Medulla oblongata (tissue), 1 donor: Measurements from ENCODE around the gene LRP11.
"Not testable (repeated sequence)": the region's sequence is repeated elsewhere in the genome, so short reads cannot be mapped to it uniquely, and the experiment has no call there.

ENCODE experiments used
- DNase-seq: peaks from one replicate; pipeline ENCODE4 v3.0.0-alpha.2; 2015; ENCODE audit errors: extremely low spot score

LRP11 gene

GRCh38 chr6:149851461-149852110 is 12.6 kb downstream of the LRP11 start:
- no peak for DNase-seq

DNA sequence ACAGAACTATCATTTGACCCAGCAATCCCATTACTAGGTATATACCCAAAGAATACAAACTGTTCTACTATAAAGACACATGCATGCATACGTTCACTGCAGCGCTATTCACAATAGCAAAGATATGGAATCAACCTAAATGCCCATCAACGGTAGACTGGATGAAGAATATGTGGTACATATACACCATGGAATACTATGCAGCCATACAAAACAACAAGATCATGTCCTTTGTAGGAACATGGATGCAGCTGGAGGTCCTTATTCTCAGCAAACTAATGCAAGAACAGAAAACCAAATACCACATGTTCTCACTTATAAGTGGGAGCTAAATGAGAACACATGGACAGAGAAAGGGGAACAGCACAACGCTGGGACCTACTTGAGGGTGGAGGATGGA is 15.8 kb downstream of the LRP11 start:
- DNase-seq, result not testable (repeated sequence)

- DNase-seq, result no peak
Measured at GRCh38 chr6:149847939-149848267, 16.3 kb downstream of the LRP11 start.

GRCh38 chr6:149846321-149846720 is 17.8 kb downstream of the LRP11 start:
- no peak for DNase-seq

GRCh38 chr6:149845549-149845948 is 18.6 kb downstream of the LRP11 start:
- DNase-seq, result no peak

DNA sequence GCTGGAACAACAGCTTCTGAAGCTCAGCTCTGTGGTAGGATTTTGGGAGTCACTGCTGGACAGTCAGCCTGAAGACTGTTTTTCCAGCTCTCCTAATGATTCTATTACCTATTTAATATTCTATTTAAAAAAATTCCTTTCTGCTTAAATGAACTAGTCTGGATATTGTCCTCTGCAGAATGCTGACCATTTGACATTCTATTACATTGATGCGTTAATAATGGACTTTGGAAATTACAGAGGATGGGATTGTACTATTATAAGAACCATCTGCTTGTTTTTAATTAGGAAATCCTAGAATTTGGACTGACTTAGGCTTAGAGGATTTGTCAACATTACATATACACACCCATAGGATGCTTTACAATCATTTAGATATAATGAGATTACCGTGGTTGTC is 19.7 kb downstream of the LRP11 start:
- no peak for DNase-seq

GRCh38 chr6:149844036-149844435 is 20.1 kb downstream of the LRP11 start:
- not testable (repeated sequence) for DNase-seq

GRCh38 chr6:149843051-149843633 is 21.0 kb downstream of the LRP11 start:
- no peak for DNase-seq

GRCh38 chr6:149842331-149842730 is 21.8 kb downstream of the LRP11 start:
- DNase-seq, result no peak

- peak; percentile 41 for DNase-seq
Measured at GRCh38 chr6:149840345-149841075, 23.6 kb downstream of the LRP11 start.

GRCh38 chr6:149834513-149835481 is 29.4 kb downstream of the LRP11 start:
- DNase-seq, result peak; percentile 88

DNA sequence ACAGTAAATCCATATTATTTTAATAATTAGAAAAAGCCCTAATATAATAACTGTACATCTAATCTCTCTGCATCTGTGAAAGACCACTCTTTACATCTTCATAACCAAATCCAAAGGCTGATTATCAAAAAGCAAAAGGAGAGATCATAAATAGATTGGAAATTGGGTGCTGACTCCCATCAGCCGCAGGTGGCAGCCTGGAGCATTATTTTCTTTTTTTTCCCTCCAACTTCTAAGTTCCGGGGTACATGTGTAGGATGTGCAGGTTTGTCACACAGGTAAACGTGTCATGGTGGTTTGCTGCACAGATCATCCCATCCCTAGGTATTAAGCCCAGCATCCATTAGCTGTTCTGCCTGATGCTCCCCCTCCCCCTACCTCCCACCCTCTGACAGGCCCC is 30.5 kb downstream of the LRP11 start:
- DNase-seq, result no peak

- peak; percentile 86 for DNase-seq
Measured at GRCh38 chr6:149831308-149831820, 32.8 kb downstream of the LRP11 start.

GRCh38 chr6:149830731-149831307 is 33.3 kb downstream of the LRP11 start:
- DNase-seq, result peak; percentile 51

GRCh38 chr6:149825292-149825691 is 38.9 kb downstream of the LRP11 start:
- no peak for DNase-seq

DNA sequence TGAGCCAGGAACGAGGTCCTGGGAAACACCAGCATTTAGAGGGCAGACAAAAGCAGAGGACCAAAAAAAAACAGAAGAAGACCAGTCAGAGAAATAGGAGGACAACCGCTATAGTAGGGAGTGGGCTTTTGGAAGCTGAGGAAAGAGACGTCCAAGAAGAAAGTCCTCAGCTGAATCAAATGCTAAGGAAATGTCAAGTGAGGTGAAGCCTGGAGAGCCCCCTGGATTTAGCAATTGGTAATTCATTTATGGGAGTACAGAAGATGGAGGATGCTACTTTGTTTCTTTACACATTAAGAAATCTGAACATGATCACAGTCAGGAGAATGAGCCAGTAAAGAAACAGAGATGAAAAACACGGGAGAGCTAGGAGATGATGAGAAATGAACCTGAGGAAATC is 41.1 kb downstream of the LRP11 start:
- no peak for DNase-seq

DNA sequence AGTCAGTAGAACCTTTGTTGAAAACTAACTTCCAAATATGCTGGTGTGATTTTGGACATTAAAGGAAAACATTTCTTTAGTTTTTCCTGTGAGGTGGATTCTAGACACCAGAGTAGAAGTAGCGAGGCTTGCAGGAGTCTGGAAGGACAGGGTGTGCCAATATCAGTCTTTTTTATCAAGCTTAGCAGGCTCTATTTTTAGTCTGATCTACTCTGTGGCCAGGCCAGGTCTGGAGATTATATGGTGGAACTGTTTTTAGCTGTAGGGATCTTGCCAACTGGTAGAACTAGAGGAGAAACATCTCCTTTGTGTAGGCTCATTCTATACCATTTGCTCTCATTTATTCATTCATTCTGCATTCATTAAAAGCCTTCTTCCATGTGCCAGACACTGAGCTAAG is 42.7 kb downstream of the LRP11 start:
- no peak for DNase-seq

DNA sequence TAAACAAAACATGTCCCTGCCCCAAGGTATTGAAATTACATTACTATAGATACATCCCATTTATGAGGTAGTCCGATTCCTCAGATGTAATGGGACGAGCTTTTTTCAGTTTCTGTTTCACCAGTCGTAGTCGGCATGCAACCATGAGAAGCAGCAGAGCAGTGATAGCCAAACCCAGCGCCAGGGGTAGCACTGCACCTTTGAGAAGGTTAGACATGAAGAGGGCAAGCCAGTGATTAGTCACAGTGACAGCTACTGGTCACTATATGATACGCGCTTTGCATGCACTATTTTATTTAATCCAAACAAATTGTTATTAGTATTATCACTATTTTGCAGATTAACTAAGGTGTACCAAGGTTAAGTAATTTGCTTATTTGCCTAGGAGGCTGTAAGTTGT is 43.7 kb downstream of the LRP11 start:
- DNase-seq, result no peak

DNA sequence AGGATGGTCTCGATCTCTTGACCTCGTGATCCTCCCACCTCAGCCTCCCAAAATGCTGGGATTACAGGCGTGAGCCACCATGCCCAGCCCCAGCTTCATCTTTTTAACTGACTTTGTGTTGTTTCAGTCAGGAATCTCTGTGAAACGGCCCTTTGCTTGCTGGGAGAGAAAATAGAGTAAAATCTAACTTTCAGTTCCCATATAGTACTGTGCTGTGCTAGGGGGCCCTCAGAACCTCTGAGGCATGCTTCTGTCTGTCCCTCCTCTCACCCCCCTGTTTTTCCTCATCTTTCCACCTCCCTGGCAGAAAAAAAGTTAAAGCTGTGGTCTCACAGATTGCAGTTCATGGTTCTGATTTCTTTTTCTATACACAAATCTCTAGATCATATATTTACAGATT is 48.4 kb downstream of the LRP11 start:
- DNase-seq, result no peak

DNA sequence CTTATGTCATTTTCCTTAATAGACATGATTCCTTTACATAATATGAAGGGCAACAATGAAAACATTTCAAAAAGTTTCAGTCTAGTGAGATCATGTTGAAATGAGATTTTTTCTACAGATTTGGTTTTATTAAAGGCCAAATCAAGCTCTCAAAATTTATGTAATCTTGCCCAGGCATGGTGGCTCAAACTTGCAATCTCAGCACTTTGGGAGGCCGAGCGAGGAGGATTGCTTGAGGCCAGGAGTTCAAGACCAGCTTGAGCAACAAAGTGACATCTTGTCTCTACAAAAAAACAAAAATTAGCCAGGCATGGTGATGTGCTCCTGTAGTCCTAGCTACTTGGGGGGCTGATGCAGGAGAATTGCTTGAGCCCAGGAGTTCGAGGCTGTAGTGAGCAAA is 50.8 kb downstream of the LRP11 start:
- DNase-seq, result no peak

- DNase-seq, result no peak
Measured at GRCh38 chr6:149809798-149810197, 54.4 kb downstream of the LRP11 start.

GRCh38 chr6:149806127-149806526 is 58.0 kb downstream of the LRP11 start:
- no peak for DNase-seq
